ENCODE results near the gene ATP2A1. TPM values are rescaled to one million over a fixed set of nuclear protein-coding genes. Genes with fewer than 3 reads are reported as not detected.
"Not testable (repeated sequence)": the region's sequence is repeated elsewhere in the genome, so short reads cannot be mapped to it uniquely, and the experiment has no call there.

Gene ATP2A1
- total and polyA plus RNA-seq, 9 donors: 0.15 to 2.5 (median 0.53) TPM

GRCh38 chr16:28924399-28924761 lies 46.1 kb downstream of the ATP2A1 start:
- intact Hi-C loops (cut with DNase I): loop anchor here in 1 of 4 donors (10.0 kb wide), 1 partner anchor 60 kb away; the partner anchor contains the start of gene SH2B1
- Histone ChIP-seq H3K27ac (peak overlapping the region in 1 of 2 donors; percentile 93), H3K9me3 (no peaks in the 10 kb centered on the region), H3K4me3 (peak overlapping the region; percentile 93), H3K36me3 (no peaks in the 10 kb centered on the region), H3K27me3 (no peaks in the 10 kb centered on the region), H3K4me1 (ENCODE audit: insufficient read depth) (peaks cover 4% of the 10 kb centered on the region)
- WGBS, 3 donors: 28 to 36% (median 30%) methylated on average over 15 of the region's 15 CpGs
- TF ChIP-seq EP300 (IDR thresholded peaks at IDR 0.05) (no peak), POLR2A (IDR thresholded peaks at IDR 0.05) (no peak), CTCF (IDR thresholded peaks at IDR 0.05) (no peak)
- no peak for DNase-seq

GRCh38 chr16:28924762-28925385 lies 46.6 kb downstream of the ATP2A1 start, which contains the start of gene RABEP2:
RABEP2 (minus strand) TSS chr16:28925238; CDS start chr16:28925163, 75 bp downstream.
- DNase-seq: peak; percentile 93 to 98 (median 96)
- Histone ChIP-seq H3K27me3 (no peaks in the 10 kb centered on the region), H3K9me3 (no peaks in the 10 kb centered on the region), H3K4me3 (peak within 1 kb of the TSS; percentile 93), H3K4me1 (ENCODE audit: insufficient read depth) (peaks cover 4% of the 10 kb centered on the region), H3K36me3 (no peaks in the 10 kb centered on the region), H3K27ac (peak within 1 kb of the TSS; percentile 70 to 93)
- TF ChIP-seq EP300 (IDR thresholded peaks at IDR 0.05) (no peak), POLR2A (IDR thresholded peaks at IDR 0.05) (peak; percentile 20)
- intact Hi-C loops (cut with DNase I): loop anchor here in 1 of 4 donors (10.0 kb wide), 1 partner anchor 60 kb away; the partner anchor contains the start of gene SH2B1
- 0 to 1% (median 1%) methylated on average over 17 to 66 of the region's 66 CpGs for WGBS, 3 donors

- intact Hi-C loops (cut with DNase I): loop anchor here in 1 of 4 donors (10.0 kb wide), 1 partner anchor 61 kb away; the partner anchor contains the start of gene SH2B1
- Histone ChIP-seq H3K27me3 (no peaks in the 10 kb centered on the region), H3K9me3 (no peaks in the 10 kb centered on the region), H3K27ac (peak overlapping the region; percentile 70 to 93), H3K4me3 (peak overlapping the region; percentile 93), H3K36me3 (no peaks in the 10 kb centered on the region), H3K4me1 (ENCODE audit: insufficient read depth) (peaks cover 4% of the 10 kb centered on the region)
- TF ChIP-seq CTCF (IDR thresholded peaks at IDR 0.05) (no peak), POLR2A (IDR thresholded peaks at IDR 0.05) (no peak), EP300 (IDR thresholded peaks at IDR 0.05) (no peak)
- DNase-seq: peak in 2 of 5 donors; percentile 75
- 0 to 1% (median 1%) methylated on average over 41 to 48 of the region's 48 CpGs for WGBS, 3 donors
Observed at GRCh38 chr16:28925386-28926228, 47.3 kb downstream of the ATP2A1 start.

GRCh38 chr16:28926284-28926683 lies 48.0 kb downstream of the ATP2A1 start:
- 54 to 57% (median 56%) methylated on average over 2 of the region's 2 CpGs for WGBS, 3 donors
- H3K4me1 ChIP-seq (ENCODE audit: insufficient read depth); H3K4me3 ChIP-seq; H3K36me3 ChIP-seq; H3K27ac ChIP-seq; DNase-seq; H3K9me3 ChIP-seq; H3K27me3 ChIP-seq: not testable (repeated sequence)
- intact Hi-C loops (cut with DNase I): loop anchor here in 1 of 4 donors (10.0 kb wide), 1 partner anchor 61 kb away; the partner anchor contains the start of gene SH2B1

GRCh38 chr16:28927815-28928214 lies 49.5 kb downstream of the ATP2A1 start:
- H3K27me3 ChIP-seq: no peaks in the 10 kb centered on the region
- H3K9me3 ChIP-seq: no peaks in the 10 kb centered on the region
- H3K36me3 ChIP-seq: no peaks in the 10 kb centered on the region
- DNase-seq: no peak
- H3K4me1 ChIP-seq (ENCODE audit: insufficient read depth): peaks cover 4% of the 10 kb centered on the region
- intact Hi-C loops (cut with DNase I): loop anchor here in 1 of 4 donors (10.0 kb wide), 1 partner anchor 63 kb away; the partner anchor contains the start of gene SH2B1
- TF ChIP-seq POLR2A (IDR thresholded peaks at IDR 0.05): no peak
- no peak for TF ChIP-seq CTCF (IDR thresholded peaks at IDR 0.05)
- no peak for TF ChIP-seq EP300 (IDR thresholded peaks at IDR 0.05)
- 71 to 80% (median 75%) methylated on average over 1 of the region's 1 CpG for WGBS, 3 donors
- no peak overlapping the region for H3K27ac ChIP-seq
- no peak overlapping the region for H3K4me3 ChIP-seq
